ENCODE measurements around the gene CMTR1.

CMTR1 gene

DNA sequence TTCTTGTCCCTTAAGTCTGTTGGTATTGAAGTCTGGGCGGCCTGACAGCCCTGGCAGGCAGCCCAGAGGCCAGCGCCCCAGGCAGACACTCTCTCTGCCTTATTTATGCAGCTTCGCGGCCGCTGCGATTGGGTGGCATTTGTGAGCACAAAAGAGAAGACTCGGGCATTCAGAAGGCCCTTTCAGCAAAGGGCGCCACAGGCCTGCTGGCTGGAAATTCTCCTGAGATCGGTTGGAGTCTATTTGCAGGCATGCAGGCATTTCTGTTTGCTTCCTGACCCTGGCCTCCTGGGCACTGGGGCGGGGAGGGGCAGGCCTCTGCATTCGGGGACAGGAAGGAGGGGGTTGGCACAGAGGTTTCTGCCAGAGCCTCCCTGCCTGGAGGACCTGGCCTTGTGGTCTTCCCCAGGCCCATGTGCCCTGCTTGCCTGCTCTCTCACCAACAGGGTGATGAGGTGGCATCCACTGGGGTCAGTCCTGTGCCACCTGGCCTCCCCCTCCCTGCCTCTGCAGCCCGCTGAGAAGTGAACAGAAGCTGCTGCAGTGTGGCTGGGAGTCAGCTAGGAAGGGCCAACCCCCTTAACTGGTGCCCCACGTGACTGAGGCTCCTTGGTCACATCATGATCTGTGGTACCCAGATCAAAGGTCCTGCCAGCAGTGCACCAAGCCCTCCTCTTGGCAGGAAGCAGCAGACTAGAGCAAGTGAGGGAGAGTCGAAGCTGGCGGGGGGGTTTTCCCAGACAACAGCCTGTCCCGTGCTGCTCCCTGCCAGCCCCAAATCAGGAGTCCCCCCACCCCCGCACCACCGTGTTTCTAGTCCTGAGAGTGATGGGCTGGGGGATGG, 83.3 kb downstream of the CMTR1 start:
- Histone ChIP-seq H3K4me1 (ENCODE audit: control insufficient read depth, insufficient read depth, low read length) (peaks cover 11% of the 10 kb centered on the region), H3K4me3 (ENCODE audit: low read depth, low read length) (no peak overlapping the region), H3K36me3 (ENCODE audit: control insufficient read depth in 2 of 2, insufficient read depth in 1 of 2, low read length in 2 of 2) (no peaks in the 10 kb centered on the region), H3K27ac (ENCODE audit: extremely low read depth, low read depth, low read length) (0 out of 2 replicates have a peak overlapping the region, but pooled peaks have one; percentile 9), H3K9me3 (ENCODE audit: control insufficient read depth, insufficient read depth, low read depth, low read length) (no peaks in the 10 kb centered on the region)
- POLR2A ChIA-PET = interaction anchor here (0.5 kb wide), 2 partner anchors 189 to 393 kb away, joined by 4 read pairs; no protein-coding TSS in a partner anchor
- CTCF ChIA-PET = interaction anchor here (0.7 to 1.0 kb wide), 2 partner anchors 31 to 92 kb away, joined by 3 to 4 read pairs; no protein-coding TSS in a partner anchor
- TF ChIP-seq, protein P1, sequence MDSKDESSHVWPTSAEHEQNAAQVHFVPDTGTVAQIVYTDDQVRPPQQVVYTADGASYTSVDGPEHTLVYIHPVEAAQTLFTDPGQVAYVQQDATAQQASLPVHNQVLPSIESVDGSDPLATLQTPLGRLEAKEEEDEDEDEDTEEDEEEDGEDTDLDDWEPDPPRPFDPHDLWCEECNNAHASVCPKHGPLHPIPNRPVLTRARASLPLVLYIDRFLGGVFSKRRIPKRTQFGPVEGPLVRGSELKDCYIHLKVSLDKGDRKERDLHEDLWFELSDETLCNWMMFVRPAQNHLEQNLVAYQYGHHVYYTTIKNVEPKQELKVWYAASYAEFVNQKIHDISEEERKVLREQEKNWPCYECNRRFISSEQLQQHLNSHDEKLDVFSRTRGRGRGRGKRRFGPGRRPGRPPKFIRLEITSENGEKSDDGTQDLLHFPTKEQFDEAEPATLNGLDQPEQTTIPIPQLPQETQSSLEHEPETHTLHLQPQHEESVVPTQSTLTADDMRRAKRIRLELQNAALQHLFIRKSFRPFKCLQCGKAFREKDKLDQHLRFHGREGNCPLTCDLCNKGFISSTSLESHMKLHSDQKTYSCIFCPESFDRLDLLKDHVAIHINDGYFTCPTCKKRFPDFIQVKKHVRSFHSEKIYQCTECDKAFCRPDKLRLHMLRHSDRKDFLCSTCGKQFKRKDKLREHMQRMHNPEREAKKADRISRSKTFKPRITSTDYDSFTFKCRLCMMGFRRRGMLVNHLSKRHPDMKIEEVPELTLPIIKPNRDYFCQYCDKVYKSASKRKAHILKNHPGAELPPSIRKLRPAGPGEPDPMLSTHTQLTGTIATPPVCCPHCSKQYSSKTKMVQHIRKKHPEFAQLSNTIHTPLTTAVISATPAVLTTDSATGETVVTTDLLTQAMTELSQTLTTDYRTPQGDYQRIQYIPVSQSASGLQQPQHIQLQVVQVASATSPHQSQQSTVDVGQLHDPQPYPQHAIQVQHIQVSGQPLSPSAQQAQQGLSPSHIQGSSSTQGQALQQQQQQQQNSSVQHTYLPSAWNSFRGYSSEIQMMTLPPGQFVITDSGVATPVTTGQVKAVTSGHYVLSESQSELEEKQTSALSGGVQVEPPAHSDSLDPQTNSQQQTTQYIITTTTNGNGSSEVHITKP (tag by site-specific recombination; IDR thresholded peaks at IDR 0.05) = peak; percentile 65
- 0 out of 2 replicates have a peak, but pooled peaks have one; percentile 41 for TF ChIP-seq ZNF660 (tag by site-specific recombination; IDR thresholded peaks at IDR 0.05)
- TF ChIP-seq ZNF785 (tag by site-specific recombination; IDR thresholded peaks at IDR 0.05) = no peak
- TF ChIP-seq ZBTB8A (tag by site-specific recombination; IDR thresholded peaks at IDR 0.05) = 0 out of 2 replicates have a peak, but pooled peaks have one; percentile 28
- 0 out of 2 replicates have a peak, but pooled peaks have one; percentile 24 for TF ChIP-seq PATZ1 (tag by site-specific recombination; IDR thresholded peaks at IDR 0.05)
- no peak for TF ChIP-seq TCF7L2 (IDR thresholded peaks at IDR 0.05; ENCODE audit: borderline replicate concordance, low read depth, low read length)
- TF ChIP-seq ZNF335 (tag by site-specific recombination; conservative IDR thresholded peaks at IDR 0.05) = peak; percentile 70
- TF ChIP-seq ZBTB20 (tag by site-specific recombination; IDR thresholded peaks at IDR 0.05) = peak; percentile 83

DNA sequence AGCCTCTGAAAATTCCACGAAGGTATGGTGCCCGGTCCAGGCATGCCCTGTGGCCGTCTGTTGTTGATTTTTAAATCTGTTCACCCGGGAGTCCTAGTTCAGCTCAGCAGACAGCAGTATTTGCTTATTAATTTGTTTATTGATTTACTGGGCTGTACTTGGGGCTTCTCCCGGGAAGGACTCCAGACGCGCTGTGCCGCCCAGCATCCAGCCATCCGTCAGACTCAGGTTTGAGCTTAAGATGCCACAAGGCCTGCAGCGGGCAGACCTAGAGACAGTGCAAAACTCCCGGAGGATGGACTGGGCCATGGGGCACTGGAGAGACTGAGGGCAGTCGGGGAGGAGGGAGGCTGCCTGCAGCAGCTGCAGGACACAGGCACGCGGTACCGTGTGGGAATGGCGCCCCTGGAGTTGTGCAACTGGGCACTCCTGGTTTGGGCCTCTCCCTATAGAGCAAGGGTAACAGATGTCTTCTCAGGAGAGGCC, 83.9 kb downstream of the CMTR1 start:
- H3K27ac ChIP-seq (ENCODE audit: extremely low read depth, low read depth, low read length) = no peak overlapping the region
- CTCF ChIA-PET = interaction anchor here (0.7 kb wide), 1 partner anchor 807 kb away, joined by 3 read pairs; no protein-coding TSS in a partner anchor
- no peak for TF ChIP-seq ZNF211 (tag by site-specific recombination; IDR thresholded peaks at IDR 0.05; ENCODE audit: low read depth)
- TF ChIP-seq ZNF514 (tag by site-specific recombination; IDR thresholded peaks at IDR 0.05) = no peak
- TF ChIP-seq ZNF140 (tag by site-specific recombination; IDR thresholded peaks at IDR 0.05) = no peak
- TF ChIP-seq ZNF707 (tag by site-specific recombination; IDR thresholded peaks at IDR 0.05) = no peak
- TF ChIP-seq ZNF530 (tag by site-specific recombination; IDR thresholded peaks at IDR 0.05; ENCODE audit: low read depth) = no peak
- TF ChIP-seq ZIC2 (tag by site-specific recombination; IDR thresholded peaks at IDR 0.05) = no peak
- TF ChIP-seq ZNF341 (tag by site-specific recombination; IDR thresholded peaks at IDR 0.05; ENCODE audit: low read depth) = 0 out of 2 replicates have a peak, but pooled peaks have one; percentile 35
- POLR2A ChIA-PET = interaction anchor here (0.5 kb wide), 2 partner anchors 188 to 393 kb away, joined by 4 read pairs; no protein-coding TSS in a partner anchor
- H3K36me3 ChIP-seq (ENCODE audit: control insufficient read depth in 2 of 2, insufficient read depth in 1 of 2, low read length in 2 of 2) = no peaks in the 10 kb centered on the region
- peaks cover 11% of the 10 kb centered on the region for H3K4me1 ChIP-seq (ENCODE audit: control insufficient read depth, insufficient read depth, low read length)
- no peaks in the 10 kb centered on the region for H3K9me3 ChIP-seq (ENCODE audit: control insufficient read depth, insufficient read depth, low read depth, low read length)
- no peak overlapping the region for H3K4me3 ChIP-seq (ENCODE audit: low read depth, low read length)
